ENCODE data around the gene PDE3A.

DNA sequence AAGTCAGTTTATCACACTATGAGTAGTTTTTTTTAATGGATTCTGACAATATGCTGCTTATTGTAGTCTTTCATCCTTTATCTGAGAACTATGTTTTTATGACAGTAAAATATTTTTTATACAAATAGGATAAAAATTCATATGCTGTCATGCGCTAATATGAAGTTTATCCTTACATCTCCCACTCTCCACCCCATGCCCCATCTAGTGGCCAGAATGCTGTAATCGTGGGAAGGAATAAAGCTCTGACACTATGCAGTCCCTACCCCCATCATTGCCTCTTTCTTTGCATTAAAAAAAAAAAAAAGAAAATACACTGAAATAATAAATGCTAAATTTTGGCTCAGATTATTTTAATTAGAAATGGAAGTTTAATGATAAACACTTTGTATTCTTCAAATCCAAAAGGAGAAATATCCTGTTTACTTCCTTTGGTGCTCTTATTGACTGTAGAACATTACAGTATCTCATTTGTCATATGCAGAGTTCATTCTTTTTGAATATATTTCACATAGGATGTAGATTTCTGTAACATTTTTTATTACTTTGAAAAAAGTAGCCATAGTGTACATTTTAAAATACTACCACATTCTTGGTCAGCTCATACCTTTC lies 180.9 kb downstream of the PDE3A start:
- TF ChIP-seq, protein P1, sequence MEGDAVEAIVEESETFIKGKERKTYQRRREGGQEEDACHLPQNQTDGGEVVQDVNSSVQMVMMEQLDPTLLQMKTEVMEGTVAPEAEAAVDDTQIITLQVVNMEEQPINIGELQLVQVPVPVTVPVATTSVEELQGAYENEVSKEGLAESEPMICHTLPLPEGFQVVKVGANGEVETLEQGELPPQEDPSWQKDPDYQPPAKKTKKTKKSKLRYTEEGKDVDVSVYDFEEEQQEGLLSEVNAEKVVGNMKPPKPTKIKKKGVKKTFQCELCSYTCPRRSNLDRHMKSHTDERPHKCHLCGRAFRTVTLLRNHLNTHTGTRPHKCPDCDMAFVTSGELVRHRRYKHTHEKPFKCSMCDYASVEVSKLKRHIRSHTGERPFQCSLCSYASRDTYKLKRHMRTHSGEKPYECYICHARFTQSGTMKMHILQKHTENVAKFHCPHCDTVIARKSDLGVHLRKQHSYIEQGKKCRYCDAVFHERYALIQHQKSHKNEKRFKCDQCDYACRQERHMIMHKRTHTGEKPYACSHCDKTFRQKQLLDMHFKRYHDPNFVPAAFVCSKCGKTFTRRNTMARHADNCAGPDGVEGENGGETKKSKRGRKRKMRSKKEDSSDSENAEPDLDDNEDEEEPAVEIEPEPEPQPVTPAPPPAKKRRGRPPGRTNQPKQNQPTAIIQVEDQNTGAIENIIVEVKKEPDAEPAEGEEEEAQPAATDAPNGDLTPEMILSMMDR (IDR thresholded peaks at IDR 0.05): peak; percentile 31
- TF ChIP-seq, protein P2, sequence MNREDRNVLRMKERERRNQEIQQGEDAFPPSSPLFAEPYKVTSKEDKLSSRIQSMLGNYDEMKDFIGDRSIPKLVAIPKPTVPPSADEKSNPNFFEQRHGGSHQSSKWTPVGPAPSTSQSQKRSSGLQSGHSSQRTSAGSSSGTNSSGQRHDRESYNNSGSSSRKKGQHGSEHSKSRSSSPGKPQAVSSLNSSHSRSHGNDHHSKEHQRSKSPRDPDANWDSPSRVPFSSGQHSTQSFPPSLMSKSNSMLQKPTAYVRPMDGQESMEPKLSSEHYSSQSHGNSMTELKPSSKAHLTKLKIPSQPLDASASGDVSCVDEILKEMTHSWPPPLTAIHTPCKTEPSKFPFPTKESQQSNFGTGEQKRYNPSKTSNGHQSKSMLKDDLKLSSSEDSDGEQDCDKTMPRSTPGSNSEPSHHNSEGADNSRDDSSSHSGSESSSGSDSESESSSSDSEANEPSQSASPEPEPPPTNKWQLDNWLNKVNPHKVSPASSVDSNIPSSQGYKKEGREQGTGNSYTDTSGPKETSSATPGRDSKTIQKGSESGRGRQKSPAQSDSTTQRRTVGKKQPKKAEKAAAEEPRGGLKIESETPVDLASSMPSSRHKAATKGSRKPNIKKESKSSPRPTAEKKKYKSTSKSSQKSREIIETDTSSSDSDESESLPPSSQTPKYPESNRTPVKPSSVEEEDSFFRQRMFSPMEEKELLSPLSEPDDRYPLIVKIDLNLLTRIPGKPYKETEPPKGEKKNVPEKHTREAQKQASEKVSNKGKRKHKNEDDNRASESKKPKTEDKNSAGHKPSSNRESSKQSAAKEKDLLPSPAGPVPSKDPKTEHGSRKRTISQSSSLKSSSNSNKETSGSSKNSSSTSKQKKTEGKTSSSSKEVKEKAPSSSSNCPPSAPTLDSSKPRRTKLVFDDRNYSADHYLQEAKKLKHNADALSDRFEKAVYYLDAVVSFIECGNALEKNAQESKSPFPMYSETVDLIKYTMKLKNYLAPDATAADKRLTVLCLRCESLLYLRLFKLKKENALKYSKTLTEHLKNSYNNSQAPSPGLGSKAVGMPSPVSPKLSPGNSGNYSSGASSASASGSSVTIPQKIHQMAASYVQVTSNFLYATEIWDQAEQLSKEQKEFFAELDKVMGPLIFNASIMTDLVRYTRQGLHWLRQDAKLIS (CRISPR knock-in tag; IDR thresholded peaks at IDR 0.05; ENCODE audit: borderline replicate concordance): no peak
- TF ChIP-seq, protein P3, sequence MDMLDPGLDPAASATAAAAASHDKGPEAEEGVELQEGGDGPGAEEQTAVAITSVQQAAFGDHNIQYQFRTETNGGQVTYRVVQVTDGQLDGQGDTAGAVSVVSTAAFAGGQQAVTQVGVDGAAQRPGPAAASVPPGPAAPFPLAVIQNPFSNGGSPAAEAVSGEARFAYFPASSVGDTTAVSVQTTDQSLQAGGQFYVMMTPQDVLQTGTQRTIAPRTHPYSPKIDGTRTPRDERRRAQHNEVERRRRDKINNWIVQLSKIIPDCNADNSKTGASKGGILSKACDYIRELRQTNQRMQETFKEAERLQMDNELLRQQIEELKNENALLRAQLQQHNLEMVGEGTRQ (CRISPR knock-in tag; IDR thresholded peaks at IDR 0.05): no peak
- no peak for TF ChIP-seq JAZF1 (CRISPR knock-in tag; IDR thresholded peaks at IDR 0.05)
- no peak for TF ChIP-seq JUN (CRISPR knock-in tag; IDR thresholded peaks at IDR 0.05)
- TF ChIP-seq NFATC4 (CRISPR knock-in tag; IDR thresholded peaks at IDR 0.05): no peak
